Measurements from ENCODE around the gene WDR45B. TPM values are rescaled to one million over a fixed set of nuclear protein-coding genes. Genes with fewer than 3 reads are reported as not detected.
A peak's percentile ranks its signal among the peaks of the same experiment; 100 is the strongest.

WDR45B gene
- polyA plus RNA-seq (2013, experiment 1 of 2): 73.4 TPM
- 80.1 TPM for polyA plus RNA-seq (2013, experiment 2 of 2)

GRCh38 chr17:82648165-82648668 lies at the start of gene WDR45B:
Gene WDR45B, minus strand, starts transcription at chr17:82648444. Its CDS starts 104 bp downstream, at chr17:82648340.
- Histone ChIP-seq H3K4me1 (ENCODE audit: insufficient read depth, low read length) (peaks cover 4% of the 10 kb centered on the region; the same call in 1 of the 2 replicates), H3K27me3 (ENCODE audit: insufficient read depth, low read length) (peaks cover 4% of the 10 kb centered on the region; the same call in 1 of the 2 replicates)

GRCh38 chr17:82697808-82698064 lies 49.5 kb upstream of the WDR45B start:
- peak overlapping the region; percentile 64 for H3K4me3 ChIP-seq (ENCODE audit: low read length)
- no peak overlapping the region for H3K27ac ChIP-seq (ENCODE audit: low read depth, low read length)
- H3K9me3 ChIP-seq (ENCODE audit: insufficient read depth, low read depth, low read length): peaks cover 2% of the 10 kb centered on the region; the same call in 1 of the 2 replicates
- H3K9ac ChIP-seq (ENCODE audit: low read depth, low read length): no peak overlapping the region
- 4% methylated on average over 32 of the region's 32 CpGs for WGBS
- peaks cover 50% of the 10 kb centered on the region for H3K27me3 ChIP-seq (ENCODE audit: insufficient read depth, low read length)
- H3K36me3 ChIP-seq (ENCODE audit: insufficient read depth, low read length): no peaks in the 10 kb centered on the region
- H3K4me1 ChIP-seq (ENCODE audit: insufficient read depth, low read length): no peaks in the 10 kb centered on the region

More at GRCh38 chr17:82648165-82648668, at the start of gene WDR45B:
- Histone ChIP-seq H3K36me3 (ENCODE audit: insufficient read depth, low read length) (peaks cover 14% of the 10 kb centered on the region), H3K9ac (ENCODE audit: low read depth, low read length) (peak within 1 kb of the TSS; percentile 89), H3K4me3 (ENCODE audit: low read length) (peak within 1 kb of the TSS; percentile 93), H3K27ac (ENCODE audit: low read depth, low read length) (peak within 1 kb of the TSS; percentile 99), H3K9me3 (ENCODE audit: insufficient read depth, low read depth, low read length) (no peaks in the 10 kb centered on the region)
- 2% methylated on average over 51 of the region's 67 CpGs for WGBS

GRCh38 chr17:82696916-82697807 lies 48.9 kb upstream of the WDR45B start:
- peaks cover 2% of the 10 kb centered on the region; the same call in 1 of the 2 replicates for H3K9me3 ChIP-seq (ENCODE audit: insufficient read depth, low read depth, low read length)
- no peak overlapping the region for H3K27ac ChIP-seq (ENCODE audit: low read depth, low read length)
- H3K4me3 ChIP-seq (ENCODE audit: low read length): peak overlapping the region; percentile 64
- WGBS: 33% methylated on average over 48 of the region's 48 CpGs
- peaks cover 50% of the 10 kb centered on the region for H3K27me3 ChIP-seq (ENCODE audit: insufficient read depth, low read length)
- no peaks in the 10 kb centered on the region for H3K4me1 ChIP-seq (ENCODE audit: insufficient read depth, low read length)
- H3K36me3 ChIP-seq (ENCODE audit: insufficient read depth, low read length): no peaks in the 10 kb centered on the region
- no peak overlapping the region for H3K9ac ChIP-seq (ENCODE audit: low read depth, low read length)

- 91% methylated on average over 15 of the region's 17 CpGs for WGBS
- H3K4me3 ChIP-seq (ENCODE audit: low read length): no peak overlapping the region
- no peak overlapping the region for H3K27ac ChIP-seq (ENCODE audit: low read depth, low read length)
- no peak overlapping the region for H3K9ac ChIP-seq (ENCODE audit: low read depth, low read length)
- H3K27me3 ChIP-seq (ENCODE audit: insufficient read depth, low read length): peaks cover 50% of the 10 kb centered on the region
- no peaks in the 10 kb centered on the region for H3K36me3 ChIP-seq (ENCODE audit: insufficient read depth, low read length)
- peaks cover 2% of the 10 kb centered on the region; the same call in 1 of the 2 replicates for H3K9me3 ChIP-seq (ENCODE audit: insufficient read depth, low read depth, low read length)
- no peaks in the 10 kb centered on the region for H3K4me1 ChIP-seq (ENCODE audit: insufficient read depth, low read length)
Measured at GRCh38 chr17:82696259-82696658, 48.0 kb upstream of the WDR45B start.

GRCh38 chr17:82694647-82695046 lies 46.4 kb upstream of the WDR45B start:
- no peak overlapping the region for H3K9ac ChIP-seq (ENCODE audit: low read depth, low read length)
- no peak overlapping the region for H3K4me3 ChIP-seq (ENCODE audit: low read length)
- H3K9me3 ChIP-seq (ENCODE audit: insufficient read depth, low read depth, low read length): peaks cover 2% of the 10 kb centered on the region; the same call in 1 of the 2 replicates
- no peaks in the 10 kb centered on the region for H3K36me3 ChIP-seq (ENCODE audit: insufficient read depth, low read length)
- peaks cover 36% of the 10 kb centered on the region for H3K27me3 ChIP-seq (ENCODE audit: insufficient read depth, low read length)
- WGBS: 61% methylated on average over 2 of the region's 2 CpGs
- H3K4me1 ChIP-seq (ENCODE audit: insufficient read depth, low read length): no peaks in the 10 kb centered on the region
- no peak overlapping the region for H3K27ac ChIP-seq (ENCODE audit: low read depth, low read length)

GRCh38 chr17:82693168-82693867 lies 45.1 kb upstream of the WDR45B start:
- Histone ChIP-seq H3K27ac (ENCODE audit: low read depth, low read length) (no peak overlapping the region), H3K27me3 (ENCODE audit: insufficient read depth, low read length) (peaks cover 27% of the 10 kb centered on the region), H3K4me1 (ENCODE audit: insufficient read depth, low read length) (no peaks in the 10 kb centered on the region), H3K9me3 (ENCODE audit: insufficient read depth, low read depth, low read length) (peaks cover 2% of the 10 kb centered on the region; the same call in 1 of the 2 replicates), H3K9ac (ENCODE audit: low read depth, low read length) (no peak overlapping the region), H3K4me3 (ENCODE audit: low read length) (no peak overlapping the region), H3K36me3 (ENCODE audit: insufficient read depth, low read length) (no peaks in the 10 kb centered on the region)
- WGBS: 93% methylated on average over 22 of the region's 22 CpGs

GRCh38 chr17:82692268-82692667 lies 44.0 kb upstream of the WDR45B start:
- Histone ChIP-seq H3K4me1 (ENCODE audit: insufficient read depth, low read length) (no peaks in the 10 kb centered on the region), H3K4me3 (ENCODE audit: low read length) (no peak overlapping the region), H3K9me3 (ENCODE audit: insufficient read depth, low read depth, low read length) (peaks cover 2% of the 10 kb centered on the region; the same call in 1 of the 2 replicates), H3K27me3 (ENCODE audit: insufficient read depth, low read length) (peaks cover 19% of the 10 kb centered on the region), H3K27ac (ENCODE audit: low read depth, low read length) (no peak overlapping the region), H3K9ac (ENCODE audit: low read depth, low read length) (no peak overlapping the region), H3K36me3 (ENCODE audit: insufficient read depth, low read length) (no peaks in the 10 kb centered on the region)
- WGBS: 85% methylated on average over 16 of the region's 16 CpGs

- H3K4me1 ChIP-seq (ENCODE audit: insufficient read depth, low read length): no peaks in the 10 kb centered on the region
- H3K36me3 ChIP-seq (ENCODE audit: insufficient read depth, low read length): no peaks in the 10 kb centered on the region
- H3K9me3 ChIP-seq (ENCODE audit: insufficient read depth, low read depth, low read length): peaks cover 2% of the 10 kb centered on the region; the same call in 1 of the 2 replicates
- H3K27me3 ChIP-seq (ENCODE audit: insufficient read depth, low read length): peaks cover 13% of the 10 kb centered on the region
- H3K27ac ChIP-seq (ENCODE audit: low read depth, low read length): no peak overlapping the region
- no peak overlapping the region for H3K9ac ChIP-seq (ENCODE audit: low read depth, low read length)
- WGBS: 92% methylated on average over 11 of the region's 17 CpGs
- no peak overlapping the region for H3K4me3 ChIP-seq (ENCODE audit: low read length)
Measured at GRCh38 chr17:82691714-82692113, 43.5 kb upstream of the WDR45B start.

- peaks cover 6% of the 10 kb centered on the region for H3K27me3 ChIP-seq (ENCODE audit: insufficient read depth, low read length)
- H3K4me3 ChIP-seq (ENCODE audit: low read length): no peak overlapping the region
- H3K27ac ChIP-seq (ENCODE audit: low read depth, low read length): no peak overlapping the region
- peaks cover 2% of the 10 kb centered on the region; the same call in 1 of the 2 replicates for H3K9me3 ChIP-seq (ENCODE audit: insufficient read depth, low read depth, low read length)
- no peaks in the 10 kb centered on the region for H3K4me1 ChIP-seq (ENCODE audit: insufficient read depth, low read length)
- 93% methylated on average over 18 of the region's 18 CpGs for WGBS
- H3K36me3 ChIP-seq (ENCODE audit: insufficient read depth, low read length): no peaks in the 10 kb centered on the region
- H3K9ac ChIP-seq (ENCODE audit: low read depth, low read length): no peak overlapping the region
Measured at GRCh38 chr17:82690786-82691489, 42.7 kb upstream of the WDR45B start.

- H3K36me3 ChIP-seq (ENCODE audit: insufficient read depth, low read length): no peaks in the 10 kb centered on the region
- no peaks in the 10 kb centered on the region for H3K27me3 ChIP-seq (ENCODE audit: insufficient read depth, low read length)
- WGBS: 93% methylated on average over 8 of the region's 8 CpGs
- H3K27ac ChIP-seq (ENCODE audit: low read depth, low read length): no peak overlapping the region
- H3K9ac ChIP-seq (ENCODE audit: low read depth, low read length): no peak overlapping the region
- no peaks in the 10 kb centered on the region for H3K4me1 ChIP-seq (ENCODE audit: insufficient read depth, low read length)
- H3K4me3 ChIP-seq (ENCODE audit: low read length): no peak overlapping the region
- peaks cover 1% of the 10 kb centered on the region; the same call in 1 of the 2 replicates for H3K9me3 ChIP-seq (ENCODE audit: insufficient read depth, low read depth, low read length)
Measured at GRCh38 chr17:82689077-82689476, 40.8 kb upstream of the WDR45B start.
